ENCODE results near the gene SCYGR8.
A peak's percentile ranks its signal among the peaks of the same experiment; 100 is the strongest.

SCYGR8 gene

DNA sequence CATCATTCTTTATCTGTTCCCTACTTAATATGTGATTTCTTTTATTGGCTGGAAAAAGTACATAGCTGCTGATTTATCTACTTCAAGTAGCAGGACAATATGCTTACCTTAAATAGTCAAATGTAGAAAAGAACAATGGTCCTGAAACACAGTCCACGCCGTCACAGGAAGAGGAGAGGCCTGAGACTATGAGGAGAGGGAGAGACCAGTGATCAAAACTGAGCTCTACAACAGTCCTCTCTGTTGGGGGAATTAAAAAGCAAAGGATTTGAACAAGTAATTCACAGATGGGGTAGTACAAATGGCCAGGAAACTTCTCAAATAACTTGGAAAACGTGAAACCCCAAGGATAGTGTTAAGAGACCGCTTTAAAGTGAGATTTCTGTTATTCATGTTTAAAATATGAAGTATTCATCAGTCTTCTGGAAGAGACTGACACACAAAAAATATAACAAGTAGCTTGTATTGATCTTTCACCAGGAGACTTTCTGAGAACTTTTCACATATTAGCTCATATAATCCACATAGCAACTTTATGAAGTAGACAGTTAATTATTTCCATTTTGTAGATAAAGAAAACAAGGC, 20.2 kb downstream of the SCYGR8 start:
- no peak for DNase-seq

GRCh38 chr2:227766373-227766883, 20.7 kb downstream of the SCYGR8 start:
- DNase-seq: peak; percentile 78

- DNase-seq: no peak
Measured at GRCh38 chr2:227767830-227768229, 22.1 kb downstream of the SCYGR8 start.

DNA sequence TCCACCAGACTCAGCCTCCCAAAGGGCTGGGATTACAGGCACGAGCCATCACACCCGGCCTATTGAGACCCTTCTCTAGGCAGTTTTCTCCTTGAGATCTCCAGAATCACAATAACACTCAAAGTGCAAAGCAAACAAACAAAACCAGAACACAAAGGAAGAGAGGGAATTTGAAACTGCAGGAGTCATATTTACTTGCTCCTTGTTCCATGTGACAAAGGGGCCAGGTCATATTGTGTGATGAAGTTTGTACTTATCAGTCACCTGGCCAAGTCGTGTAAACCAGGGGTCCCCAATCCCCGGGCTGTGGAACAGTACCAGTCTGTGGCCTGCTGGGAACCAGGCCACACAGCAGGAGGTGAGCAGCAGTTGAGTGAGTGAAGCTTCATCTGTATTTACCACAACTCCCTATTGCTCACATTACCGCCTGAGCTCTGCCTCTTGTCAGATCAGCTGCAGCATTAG, 26.5 kb downstream of the SCYGR8 start:
- no peak for DNase-seq

DNA sequence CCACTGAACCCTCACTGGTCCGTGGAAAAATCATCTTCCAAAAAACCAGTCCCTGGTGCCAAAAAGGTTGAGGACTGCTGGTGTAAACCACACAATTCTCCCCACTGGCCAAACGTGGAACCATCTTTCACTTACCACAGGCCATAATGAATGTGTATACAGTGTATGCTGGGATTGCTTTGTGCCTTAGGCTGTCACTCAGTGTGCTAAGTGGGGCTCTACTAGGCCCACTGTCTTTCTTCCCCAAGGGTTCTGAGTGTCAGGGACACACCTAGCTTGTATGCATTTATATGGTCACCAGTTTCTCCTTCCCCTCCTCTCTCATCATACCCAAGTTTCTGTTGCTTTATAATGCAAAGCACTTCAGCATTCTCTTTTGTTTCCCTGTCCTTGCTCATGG, 27.2 kb downstream of the SCYGR8 start:
- DNase-seq: no peak

DNA sequence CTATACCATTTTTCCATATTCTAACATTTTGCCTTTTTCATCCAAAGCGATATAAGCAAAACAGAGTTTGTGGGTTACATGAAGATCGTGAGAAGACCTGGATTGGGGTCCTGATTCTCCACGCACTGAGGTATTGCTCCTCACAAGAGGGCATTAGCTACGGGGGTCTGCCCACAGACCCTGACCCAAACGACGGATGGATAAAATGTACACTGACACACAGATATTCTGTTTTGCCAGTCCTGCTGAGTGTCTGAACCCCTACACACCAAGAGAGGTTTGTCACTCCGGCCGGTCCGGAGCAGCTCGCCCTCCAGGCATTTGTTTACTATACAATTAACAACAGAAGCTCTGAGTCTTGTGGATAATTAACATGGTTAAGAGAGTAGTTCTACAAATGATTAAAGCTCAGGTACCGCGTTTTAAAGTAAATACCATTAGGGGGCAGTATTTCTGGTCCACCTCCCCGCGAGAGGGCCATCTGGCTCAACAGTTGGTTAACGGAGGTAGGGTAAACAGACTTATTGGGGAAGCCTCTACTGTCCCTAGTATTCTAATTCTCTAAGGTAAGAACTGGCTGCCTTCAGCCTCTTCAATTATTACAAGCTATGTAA, 28.4 kb downstream of the SCYGR8 start:
- no peak for DNase-seq

DNA sequence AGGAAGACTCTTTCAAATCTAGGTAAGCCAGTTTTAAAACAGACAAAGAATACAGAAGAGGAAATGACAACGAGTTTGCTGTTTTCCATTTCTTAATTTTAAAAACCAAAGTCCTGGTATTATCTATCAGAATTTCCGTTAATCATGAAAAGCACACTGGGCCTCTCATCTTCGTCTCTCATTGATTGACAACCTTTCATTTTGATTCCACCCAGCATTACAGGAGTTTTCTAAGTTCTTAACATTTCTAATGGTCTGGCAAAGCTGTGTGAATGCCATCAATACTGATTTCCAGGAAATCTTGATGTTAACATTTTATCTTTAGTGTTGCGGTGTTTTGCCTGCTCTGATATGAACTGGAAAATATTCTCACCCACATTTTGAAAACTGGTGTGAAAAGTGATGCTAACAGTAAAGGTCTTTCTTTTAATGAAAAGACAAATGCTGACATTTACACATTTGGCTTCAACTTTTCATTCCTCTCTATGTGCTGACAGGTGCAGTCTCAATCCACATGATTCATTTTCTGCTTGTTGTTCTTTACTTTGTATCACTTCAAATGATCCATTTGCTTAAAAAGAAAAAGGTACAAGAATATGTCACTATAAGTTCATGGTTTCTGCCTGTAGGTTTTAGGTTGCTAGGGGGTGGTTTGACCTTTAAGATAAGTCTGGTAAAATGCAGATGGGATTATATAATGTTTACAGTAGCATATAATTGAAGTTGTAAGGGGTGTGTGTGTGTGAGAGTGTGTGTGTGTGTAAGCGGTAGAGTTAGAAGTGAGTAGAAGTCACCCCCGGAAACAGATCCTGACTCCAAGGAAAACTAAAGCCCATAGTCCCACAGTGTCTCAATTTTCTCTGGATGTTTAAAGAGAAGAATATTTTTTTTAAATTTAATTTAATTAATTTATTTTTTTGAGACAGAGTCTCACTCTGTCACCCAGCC, 29.5 kb downstream of the SCYGR8 start:
- DNase-seq: no peak

DNA sequence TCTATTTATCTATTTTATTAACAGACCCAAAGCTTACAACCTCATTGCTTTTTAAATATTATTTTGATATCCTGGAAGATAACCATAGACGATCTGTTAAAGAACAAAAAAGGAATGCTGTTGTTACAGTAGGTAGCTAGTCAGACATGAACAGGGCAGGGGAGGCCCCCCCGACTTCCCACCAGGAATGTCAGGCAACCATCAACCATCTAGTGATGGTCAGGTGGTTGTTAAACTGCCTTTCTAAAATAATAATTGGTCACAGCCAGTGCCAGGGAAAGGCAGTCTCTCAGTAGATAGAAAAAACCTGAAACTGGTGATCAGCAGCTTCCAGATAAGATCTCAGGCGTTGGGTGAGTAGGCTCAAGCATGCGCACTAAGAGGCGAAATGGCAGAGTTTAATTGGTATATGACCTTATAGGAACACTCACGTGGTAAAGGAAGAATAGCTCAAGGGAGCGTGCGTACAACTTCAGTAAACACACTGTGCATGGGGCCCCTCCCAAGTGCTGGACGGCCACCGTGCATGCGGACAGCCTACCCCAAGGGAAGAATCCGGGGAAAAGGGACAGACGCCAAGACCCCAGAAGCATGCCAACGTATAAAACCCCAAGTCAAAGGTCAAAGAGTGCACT, 35.4 kb downstream of the SCYGR8 start:
- no peak for DNase-seq

GRCh38 chr2:227781841-227782240, 36.1 kb downstream of the SCYGR8 start:
- DNase-seq: no peak

DNA sequence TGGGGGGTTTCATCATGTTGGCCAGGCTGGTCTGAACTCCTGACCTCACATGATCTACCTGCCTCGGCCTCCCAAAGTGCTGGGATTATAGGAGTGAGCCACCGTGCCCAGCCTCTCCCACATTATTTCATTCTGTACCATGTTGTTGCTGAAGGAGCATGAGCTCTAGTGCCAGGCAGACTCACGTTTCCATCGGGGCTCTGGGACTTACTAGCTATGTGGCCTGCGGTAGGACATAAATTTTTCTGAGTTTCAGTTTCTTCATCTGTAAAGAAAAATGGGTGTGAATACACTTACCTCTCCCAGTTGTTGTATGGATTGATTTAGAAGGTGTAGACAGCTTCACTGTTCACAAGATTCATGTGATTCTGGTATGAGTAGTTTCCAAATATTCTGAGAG, 37.1 kb downstream of the SCYGR8 start:
- DNase-seq: no peak

- peak; percentile 73 for DNase-seq
Measured at GRCh38 chr2:227783404-227784138, 37.9 kb downstream of the SCYGR8 start.

DNA sequence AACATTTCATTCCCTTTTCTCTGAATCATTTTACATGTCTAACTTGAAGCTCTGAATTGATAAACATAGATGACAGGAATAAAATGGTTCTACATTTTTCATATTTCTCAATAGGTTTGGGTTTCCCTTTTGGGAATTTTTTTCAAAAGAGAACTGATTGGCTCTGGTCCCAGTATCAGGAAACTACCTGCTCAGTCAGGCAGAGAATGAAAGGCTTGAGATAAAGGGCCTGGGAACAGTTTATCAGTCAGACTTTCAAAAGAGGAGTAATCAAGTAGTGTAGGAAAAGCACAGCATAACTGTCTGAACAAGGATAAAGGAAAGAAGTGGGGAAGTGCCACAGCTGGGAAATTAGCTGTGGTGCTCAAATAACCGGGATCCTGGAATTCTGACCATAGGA, 39.6 kb downstream of the SCYGR8 start:
- no peak for DNase-seq

GRCh38 chr2:227788561-227789018, 42.9 kb downstream of the SCYGR8 start:
- DNase-seq: no peak

DNA sequence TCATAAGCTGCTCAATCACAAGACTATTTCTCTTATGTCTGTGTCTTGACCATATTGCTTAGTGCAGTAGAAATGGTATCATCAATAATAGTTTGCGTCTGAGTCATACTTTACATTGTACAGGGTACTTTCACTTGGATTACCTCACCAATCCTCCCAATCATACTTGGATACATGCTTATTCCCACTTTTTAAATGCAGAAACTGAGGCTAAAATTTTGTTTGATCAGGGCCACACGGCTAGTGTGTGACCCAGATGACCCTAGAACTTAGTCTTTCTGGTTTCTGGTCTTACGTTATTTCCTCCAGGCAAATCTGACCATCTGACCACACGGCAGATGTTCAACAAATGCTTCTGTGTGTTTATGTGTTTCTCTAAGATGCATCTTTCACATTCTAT, 44.1 kb downstream of the SCYGR8 start:
- no peak for DNase-seq

DNA sequence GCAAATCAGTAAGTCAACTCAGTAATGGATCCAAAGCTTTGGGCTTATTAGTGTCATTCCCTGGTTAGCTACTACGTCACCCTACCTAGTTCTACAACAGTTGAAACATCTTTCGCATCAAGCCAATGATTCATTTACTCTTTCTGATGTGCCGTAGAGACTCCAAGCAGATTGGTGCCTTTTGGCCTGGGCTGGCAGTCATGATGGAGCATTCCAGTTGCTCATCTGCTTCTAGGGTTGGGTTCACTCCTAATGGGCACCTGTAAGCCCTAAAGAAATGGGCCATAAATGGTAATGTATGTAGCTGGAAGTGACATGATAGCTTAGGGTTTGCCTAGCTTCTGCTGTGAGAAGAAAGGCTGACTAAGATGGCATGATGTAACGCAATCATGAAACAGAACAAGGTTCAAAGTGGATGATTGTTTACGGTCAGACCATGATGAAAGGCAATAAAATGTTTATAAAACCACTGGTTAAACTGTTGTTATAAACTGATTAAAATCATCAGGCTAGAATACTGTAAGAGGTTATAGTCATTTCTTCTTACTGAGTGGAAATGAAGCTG, 47.5 kb downstream of the SCYGR8 start:
- no peak for DNase-seq
